Stimulated activated CD4-positive, alpha-beta T cell treated with anti-CD3 and anti-CD28 coated beads, Interleukin-12 subunit alpha, Interleukin-12 subunit beta, amount 100 ng/mL, for 4 hours (primary cell): ENCODE measurements around the gene RASSF5.
A peak's percentile ranks its signal among the peaks of the same experiment; 100 is the strongest.
"Not testable (repeated sequence)": the region's sequence is repeated elsewhere in the genome, so short reads cannot be mapped to it uniquely, and the experiment has no call there.

Experiments used
- DNase-seq: peaks from one replicate; pipeline ENCODE4 v3.0.0-alpha.2; 2020

The RASSF5 gene

DNA sequence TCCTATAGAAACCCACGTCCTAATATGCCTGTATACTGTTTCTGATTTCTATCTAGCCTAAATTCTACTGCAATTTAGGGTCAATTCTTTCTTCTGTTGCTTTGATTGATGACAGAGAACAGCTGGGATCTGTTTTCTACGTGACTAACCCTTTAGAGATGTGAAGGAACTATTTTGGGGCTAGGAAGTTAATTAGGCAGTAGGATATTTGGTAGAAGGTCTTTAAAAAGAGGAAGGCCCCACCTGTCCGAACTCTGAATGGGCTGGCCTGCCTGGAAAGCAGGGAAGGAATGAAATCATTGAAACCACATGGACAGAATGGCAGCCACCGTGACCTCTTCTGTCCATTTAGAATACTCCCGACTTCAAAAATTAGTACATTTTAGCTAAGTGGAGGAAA, 83.9 kb downstream of the RASSF5 start:
- DNase-seq: no peak

DNA sequence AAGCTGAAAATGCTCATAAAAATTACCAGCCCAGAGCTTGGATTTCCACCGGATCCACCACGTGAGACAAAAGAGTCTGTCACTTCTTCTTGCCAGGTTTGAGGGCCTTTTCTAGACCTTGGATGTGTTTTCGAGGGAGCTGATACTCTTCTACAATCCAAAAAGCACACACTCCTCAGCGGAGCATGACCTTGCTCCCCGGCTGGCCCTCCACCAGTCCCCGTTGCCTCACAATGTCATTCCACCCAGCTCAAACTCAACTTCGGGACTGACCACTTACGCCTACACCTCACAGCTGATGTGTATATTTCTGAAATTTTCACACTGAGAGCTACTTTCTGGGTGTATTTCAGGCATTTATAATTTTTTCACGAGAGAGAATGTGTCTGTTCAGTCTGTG, 84.4 kb downstream of the RASSF5 start:
- no peak for DNase-seq

DNA sequence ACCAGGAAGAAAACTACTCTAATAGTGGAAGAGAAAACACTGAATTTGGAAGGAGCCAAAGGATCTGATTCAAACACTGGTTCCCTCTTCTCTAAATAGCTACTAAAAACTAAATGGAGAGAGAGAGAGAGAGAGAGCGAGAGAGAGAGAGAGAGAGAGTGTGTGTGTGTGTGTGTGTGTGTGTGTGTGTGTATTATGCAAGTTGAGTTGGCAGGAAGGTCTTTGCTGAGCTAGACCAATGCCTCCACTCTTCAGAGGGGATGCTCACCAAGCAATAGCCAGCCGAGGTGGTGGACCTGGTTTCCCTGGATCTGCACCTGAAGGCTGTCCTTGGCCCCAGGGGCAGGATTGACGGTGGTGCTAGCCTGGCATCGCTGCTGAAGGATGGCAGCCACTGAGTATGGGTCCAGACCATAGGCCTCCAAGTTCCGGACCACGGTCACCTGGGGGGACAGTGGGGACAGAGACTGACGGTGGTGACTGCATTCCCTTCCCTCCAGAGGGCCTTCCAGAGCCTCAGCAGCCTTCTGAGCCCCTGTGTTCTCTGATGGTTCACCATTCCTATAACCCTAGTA, 86.1 kb downstream of the RASSF5 start:
- DNase-seq: no peak

DNA sequence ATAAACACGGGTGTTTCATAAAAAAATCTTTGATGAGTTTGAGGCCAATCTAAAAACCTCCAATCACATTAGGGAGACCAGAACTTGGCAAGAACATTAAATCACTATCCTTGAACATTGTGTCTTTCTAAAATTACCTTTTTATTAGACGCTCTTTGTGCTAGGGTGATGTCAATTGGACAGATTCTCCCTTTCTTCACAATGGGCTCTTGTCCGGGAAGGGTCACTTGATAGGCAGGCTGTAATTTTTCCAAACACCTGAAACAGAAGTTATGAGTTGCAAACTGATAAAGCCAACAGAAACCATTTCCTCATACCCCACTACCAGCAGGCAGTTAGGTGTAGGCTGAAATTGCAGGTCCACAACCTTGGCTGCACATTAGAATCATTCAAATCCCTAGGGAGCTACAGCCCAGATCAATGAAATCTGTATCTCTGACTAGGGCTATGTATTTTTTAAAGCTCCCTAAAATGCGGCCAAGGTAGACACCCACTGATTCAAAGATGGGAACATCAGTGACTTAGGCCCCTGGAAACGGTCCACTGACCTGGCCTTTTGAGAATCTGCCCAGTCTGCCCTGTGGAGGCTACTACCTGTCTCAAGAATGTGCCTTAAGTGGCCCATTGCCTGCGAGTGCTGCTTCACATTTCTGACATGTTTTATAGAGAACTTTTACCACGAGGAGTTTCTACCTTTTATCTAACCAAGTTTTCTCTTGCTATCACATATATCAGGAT, 88.4 kb downstream of the RASSF5 start:
- no peak for DNase-seq

DNA sequence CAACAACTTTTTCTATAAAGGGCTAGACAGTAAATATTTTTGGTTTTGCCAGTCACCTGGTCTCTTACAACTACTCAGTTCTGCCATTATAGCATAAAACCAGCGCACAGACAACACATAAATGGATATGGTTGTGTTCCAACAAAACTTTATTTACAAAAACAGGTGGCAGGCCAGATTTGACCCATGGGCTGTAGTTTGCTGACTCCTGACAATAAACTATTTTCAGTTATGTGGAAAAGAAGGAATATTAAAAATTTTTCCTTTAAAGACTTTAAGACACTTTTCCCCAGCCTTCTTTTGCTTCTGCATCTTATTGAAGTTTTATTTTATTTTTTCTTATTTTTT, 89.0 kb downstream of the RASSF5 start:
- DNase-seq: no peak

DNA sequence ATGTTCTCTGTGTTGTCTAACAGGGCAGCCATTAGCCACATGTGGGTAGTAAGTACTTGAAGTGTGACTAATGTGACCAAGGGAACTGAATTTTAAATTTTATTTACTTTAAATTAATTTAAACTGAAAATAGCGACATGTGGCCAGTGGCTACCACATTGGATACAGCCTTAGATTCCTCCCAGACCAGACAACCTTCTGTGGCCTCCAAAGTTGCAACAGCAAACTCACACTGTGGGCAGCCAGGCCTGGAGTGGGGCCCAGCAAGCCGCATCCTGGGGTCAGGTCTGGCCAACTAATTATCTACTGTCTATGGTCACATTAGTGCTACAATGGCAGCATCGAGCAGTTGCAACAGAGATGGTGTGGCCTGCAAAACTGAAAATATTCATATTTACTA, 93.2 kb downstream of the RASSF5 start:
- DNase-seq: no peak

DNA sequence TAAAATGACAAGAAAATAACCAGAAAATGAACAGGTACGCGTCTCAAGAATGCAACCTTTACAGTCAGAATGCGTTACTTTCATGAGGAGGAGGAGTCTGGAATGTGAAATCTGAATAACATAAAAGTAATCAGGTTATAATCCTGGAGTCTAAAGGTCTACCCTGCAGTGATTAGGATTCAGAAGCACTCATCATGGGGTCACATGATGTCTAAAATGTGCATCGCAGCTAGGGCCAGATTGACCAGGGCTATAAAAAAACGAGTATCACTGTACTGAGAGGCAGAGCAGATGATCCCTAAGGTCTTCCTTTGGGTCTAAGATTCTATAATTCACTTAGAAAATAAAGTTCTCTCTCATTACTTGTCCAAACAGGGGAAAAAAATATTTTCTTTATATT, 97.5 kb downstream of the RASSF5 start:
- no peak for DNase-seq

DNA sequence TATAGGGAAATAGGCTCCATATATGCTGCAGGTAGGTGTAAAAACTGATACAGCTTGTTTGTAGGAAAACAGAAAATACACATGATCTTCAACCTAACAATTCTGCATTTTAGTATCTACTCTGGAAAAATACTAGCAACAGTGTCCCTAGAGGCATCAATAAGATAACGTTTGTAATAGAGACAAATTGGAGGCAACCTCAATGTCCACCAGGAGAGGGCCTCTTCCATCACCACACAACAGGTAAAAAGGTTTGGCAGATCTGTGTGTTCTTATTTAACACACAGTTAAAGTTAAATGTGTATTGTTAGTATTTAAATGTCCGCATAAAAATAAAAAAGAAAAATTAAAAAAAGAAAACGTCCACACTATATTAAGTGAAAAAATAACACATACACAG, 99.5 kb downstream of the RASSF5 start:
- no peak for DNase-seq

DNA sequence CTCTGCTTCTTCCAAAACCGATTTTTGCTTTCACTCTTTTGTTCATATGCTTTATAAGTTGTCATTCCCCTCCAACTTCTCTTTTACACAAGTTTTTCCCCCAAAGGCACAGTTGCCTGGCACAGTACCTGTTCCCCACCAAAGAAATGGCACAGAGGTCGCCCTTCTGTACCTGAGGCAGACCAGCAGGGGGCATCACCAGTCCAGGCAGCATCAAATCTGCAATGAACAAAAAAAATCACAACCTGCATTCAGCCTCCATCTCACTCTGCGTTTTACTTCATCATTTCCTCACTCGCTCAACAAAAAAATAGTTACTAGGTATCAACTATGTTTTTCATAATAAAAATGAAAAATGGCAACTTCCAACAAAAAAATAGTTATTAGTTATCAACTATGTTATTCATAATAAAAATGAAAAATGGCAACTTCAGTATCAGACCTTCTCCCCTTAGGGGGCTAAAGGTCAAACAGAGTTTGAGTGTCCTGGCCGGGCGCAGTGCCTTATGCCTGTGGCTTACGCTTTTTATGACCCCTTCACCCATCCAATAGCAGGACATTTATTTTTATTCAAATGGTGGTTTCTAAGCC, 100.9 kb downstream of the RASSF5 start:
- DNase-seq: peak; percentile 52

DNA sequence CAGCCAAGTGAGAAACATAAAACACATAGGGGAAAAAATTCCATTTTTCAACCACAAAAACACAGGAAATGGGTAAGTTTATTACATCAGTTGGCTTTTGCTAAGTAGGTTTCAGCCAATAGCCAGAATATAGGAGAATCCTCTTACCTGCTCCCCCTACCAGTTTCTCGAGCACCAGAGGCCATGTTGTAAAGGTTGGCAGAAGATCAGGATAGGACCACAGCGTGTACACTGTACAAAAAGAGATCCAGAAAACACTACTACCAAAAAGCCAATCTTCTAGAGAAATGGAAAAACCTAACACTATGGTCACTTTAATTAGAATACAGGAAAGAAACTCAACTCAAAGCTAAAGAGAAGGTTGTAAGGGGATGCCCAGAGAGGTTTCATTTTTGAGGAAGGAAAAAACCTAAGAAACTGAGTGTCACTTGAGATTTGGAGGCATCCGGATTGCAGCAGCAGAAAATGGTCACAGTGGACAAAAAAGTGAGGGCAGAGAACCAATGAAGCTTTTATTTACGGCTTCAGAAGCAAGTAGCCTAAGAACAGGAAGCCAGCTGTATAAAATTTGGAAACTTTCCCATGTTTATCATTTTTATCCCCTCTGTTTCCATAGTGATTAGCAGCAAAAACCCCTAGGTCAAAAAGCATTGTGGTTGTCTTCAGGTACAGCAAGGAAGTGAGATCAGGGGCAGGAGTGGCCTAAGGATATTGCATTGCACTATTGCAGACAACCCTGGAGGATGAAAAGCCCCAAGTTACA, 102.1 kb downstream of the RASSF5 start:
- DNase-seq: no peak

DNA sequence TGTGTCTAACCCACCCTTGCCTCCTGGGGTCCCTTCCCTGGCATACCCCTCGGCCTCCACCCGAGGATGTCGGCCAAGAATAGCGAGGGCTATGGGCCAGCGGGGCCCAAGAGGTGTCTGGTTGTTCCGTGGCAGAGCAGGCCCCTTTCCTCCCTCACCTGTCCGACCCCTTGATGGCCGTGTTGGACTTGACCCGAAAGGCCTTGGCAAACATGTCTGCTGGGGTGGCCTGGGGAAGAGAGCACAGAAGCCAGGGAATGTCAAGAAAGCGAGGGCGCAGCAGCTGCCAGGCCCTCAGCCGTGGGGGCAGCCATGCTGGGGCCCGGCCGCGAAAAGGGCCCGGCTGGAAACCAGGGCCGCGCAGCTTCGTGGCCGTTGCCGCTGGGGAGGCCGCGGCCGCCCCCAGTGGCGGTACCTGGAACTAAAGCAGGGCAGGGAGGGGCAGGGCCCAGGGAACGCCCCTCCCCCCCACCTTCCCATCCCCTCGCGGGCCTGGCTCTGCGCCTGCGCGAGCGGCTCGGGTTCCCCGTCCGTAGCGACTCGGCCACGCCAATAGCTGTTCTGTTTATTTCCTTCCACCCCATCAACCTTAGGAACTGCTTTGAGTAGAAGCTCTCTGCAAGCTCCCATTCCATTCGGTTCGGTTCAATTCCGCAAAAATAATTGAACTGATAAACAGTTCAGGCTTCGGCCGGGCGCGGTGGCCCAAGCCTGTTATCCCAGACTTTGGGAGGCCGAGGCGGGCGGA, 105.0 kb downstream of the RASSF5 start, which contains the start of gene EIF2D:
TSS of gene EIF2D (minus strand) at position 337 of the 748 bp plus-strand sequence. CDS start at position 214, 123 bp downstream.
- DNase-seq: peak; percentile 95

DNA sequence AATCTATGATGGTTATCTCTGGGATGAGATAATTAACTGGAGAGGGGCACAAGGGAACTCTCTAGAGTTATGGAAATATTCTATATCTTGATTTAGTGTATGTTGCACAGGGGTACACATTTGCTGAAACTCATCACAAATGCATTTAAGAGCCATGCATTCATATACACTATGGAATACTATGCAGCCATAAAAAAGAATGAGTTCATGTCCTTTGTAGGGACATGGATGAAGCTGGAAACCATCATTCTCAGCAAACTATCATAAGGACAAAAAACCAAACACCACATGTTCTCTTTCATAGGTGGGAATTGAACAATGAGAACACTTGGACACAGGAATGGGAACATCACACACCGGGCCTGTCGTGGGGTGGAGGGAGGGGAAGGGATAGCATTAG, 119.1 kb downstream of the RASSF5 start:
- DNase-seq: not testable (repeated sequence)

DNA sequence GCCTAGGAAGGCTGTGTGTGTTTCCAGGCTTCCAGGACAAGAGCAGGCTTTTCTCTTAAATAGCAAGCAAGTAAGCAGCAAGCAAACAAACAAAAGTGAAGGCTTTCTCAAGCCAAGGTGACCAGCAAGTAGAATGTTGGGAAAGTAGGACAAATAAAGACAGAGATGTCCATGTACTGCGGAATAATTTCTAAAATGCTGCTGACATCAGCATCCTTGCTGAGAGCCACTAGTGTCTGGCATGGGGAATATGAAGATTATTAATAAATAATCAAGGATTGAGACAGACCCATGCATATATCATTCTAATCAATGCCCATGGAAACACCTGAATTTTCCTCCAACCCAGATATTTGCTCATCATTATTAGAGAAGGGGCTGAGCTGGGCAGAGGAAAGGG, 121.6 kb downstream of the RASSF5 start:
- DNase-seq: no peak

DNA sequence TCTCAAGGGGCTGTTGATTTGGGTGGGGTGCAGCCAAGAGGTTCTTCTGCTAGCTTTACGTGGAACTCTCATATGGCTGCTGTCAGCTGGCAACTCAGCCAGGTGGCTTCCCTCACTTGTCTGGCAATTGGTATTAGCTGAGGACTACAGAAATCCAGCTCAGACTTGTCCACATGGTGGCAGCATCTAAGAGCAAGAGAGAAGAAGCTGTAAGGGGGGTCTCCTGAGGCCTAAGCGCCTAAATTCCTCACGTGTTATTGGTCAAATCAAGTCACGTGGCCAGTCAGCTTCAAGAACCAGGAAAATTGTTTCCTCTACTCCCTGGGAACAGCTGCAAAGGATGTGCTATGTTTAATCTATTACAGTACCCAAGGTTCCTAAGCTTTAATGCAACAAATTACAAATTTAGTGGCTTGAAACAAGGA, 123.8 kb downstream of the RASSF5 start:
- no peak for DNase-seq

DNA sequence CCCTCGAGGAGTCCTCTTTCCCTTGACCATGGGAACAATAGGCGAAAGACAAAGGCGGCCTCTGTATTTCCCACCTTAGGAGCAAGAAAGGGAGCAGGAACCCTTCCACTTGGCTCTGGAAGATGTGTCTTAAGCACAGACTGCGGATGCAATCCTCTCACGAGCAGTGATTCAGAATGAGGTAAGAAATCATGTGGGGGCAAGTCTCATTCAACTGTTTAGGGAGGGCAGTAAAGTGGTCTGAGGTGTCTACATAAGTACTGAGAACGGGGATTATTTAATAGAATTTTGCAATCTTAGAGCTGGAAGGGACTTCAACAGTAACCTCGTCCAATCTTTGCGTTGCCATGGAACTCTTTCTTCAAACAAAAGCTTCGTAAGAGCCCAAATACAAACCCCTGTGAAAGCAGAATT, 126.4 kb downstream of the RASSF5 start:
- DNase-seq: no peak

DNA sequence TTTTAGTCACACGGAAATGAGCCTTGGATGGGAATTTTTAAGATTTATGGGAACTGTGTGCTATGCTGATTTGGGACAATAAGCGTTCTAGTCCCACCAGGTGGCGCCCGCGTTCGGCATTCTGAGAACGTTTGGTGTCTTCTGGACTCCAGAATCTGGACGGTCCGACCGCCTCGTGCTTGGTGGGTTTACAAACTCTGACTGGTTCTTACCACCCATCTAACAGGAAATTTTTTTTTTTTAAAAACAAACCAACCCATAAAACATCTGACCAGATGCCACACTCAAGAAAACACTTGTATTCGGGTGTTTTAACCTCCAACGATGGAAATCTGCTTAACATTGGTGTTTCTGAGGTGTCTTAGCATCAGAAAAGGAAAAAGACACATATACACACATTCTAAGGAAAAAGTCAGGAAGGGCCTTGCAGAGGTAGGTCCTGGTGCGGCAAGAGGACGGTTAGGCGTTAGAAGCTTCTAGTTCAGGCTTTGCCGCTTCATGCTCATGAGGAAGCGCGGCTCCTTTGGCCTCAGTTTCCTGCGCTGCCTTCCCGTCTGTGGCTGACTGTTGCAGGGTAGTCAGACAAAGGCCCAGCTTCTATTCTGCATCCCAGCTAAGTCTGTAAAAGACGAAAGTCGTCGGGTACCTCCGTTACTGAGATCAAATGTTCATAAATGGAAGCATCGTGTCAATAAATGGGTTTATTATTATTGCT, 127.2 kb downstream of the RASSF5 start:
- peak; percentile 79 for DNase-seq

DNA sequence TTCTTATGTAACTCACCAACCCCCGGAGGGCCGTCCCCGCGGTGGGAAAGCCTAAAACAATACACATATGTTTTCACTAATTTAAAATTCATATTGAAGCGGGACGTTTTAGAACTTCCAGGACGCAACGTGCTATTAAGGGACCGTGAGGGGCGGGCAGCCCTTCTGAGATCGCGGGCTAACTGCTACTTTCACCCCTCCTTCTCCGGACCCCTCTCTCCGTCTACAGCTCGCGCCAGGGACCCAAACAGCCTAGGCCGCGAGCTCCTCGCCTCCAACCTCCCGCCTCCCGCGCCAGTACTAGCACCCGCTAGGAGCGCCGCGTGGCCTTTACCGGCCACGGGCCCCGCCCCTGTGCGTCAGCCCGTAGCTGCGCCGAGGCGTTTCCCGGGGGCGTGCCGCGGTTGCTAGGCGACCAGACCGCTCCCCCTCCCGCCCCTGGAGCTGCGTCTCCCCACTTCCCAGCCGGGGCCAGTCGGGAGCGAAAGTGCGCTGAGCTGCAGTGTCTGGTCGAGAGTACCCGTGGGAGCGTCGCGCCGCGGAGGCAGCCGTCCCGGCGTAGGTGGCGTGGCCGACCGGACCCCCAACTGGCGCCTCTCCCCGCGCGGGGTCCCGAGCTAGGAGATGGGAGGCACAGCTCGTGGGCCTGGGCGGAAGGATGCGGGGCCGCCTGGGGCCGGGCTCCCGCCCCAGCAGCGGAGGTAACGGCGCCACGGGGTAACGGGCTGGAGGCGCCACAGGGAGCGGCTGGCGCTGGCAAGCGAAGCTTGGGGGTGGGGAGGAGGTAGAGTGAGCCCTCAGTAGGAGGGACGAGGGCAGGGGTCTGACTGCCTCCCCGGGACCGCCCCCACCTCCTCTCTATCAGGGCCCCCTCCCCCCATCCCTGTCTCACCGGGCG, 128.0 kb downstream of the RASSF5 start, which contains the start of gene DYRK3:
TSS of gene DYRK3 (plus strand) at position 457 of the 898 bp plus-strand sequence. CDS start at position 625, 168 bp downstream.
- peak; percentile 91 for DNase-seq

DNA sequence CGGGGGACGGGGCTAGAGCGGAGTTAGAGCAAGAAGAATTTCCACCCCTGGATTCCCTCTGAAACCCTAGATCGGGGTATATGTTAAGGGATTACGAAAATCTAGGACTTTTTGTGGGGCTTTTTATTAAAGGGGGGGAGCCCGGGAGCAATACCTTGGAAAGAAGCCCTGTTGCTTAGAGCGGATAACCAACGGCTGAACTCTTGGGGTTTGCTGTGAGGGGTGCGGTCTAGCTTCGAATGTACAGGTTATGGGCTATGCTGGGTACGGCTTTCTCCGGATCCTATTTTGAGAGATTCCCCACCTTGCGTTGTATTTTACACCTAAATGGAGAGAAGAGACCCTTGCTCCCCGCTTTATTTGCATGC, 128.6 kb downstream of the RASSF5 start:
- DNase-seq: no peak

DNA sequence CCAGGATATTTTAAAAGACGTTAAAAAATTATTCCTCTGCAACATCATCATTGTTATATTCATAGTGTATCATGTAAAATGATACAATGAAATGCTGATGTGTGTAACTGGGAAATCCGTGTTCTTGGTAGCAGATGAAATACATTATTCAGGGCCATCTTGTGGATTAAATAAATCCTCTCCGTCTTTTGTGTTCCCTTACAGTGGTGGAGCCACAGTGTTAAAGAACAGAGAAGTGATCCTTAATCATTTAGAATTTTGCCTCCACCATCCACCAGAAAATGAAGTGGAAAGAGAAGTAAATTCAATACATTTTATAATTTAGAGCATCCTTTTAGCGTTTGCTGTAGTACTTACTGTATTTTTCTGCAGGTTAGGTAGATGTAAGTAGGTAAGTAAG, 129.3 kb downstream of the RASSF5 start:
- DNase-seq: no peak

DNA sequence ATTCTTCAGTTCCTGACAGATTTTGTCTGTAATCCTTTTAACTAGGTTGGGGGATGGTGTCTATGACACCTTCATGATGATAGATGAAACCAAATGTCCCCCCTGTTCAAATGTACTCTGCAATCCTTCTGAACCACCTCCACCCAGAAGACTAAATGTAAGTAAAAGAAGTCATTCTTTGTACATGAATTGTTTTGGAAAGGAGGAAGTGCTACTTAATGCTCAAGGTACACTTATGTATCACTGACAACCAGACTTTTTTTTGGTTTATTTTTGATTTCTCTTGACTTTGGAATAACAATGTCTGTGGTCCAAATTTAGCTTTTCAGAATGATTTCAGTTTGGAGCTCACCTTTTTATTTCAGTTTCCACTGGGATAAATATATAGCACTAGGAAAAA, 130.3 kb downstream of the RASSF5 start:
- DNase-seq: no peak
